ENCODE results near the gene KCNJ5. TPM values are rescaled to one million over a fixed set of nuclear protein-coding genes. Genes with fewer than 3 reads are reported as not detected.

KCNJ5 gene
- total RNA-seq, 2 donors from 2014 or later, result 0.60 to 1.1 TPM

GRCh38 chr11:128939591-128939990, 48.4 kb downstream of the KCNJ5 start:
- H3K9ac ChIP-seq (ENCODE audit: extremely low read depth, low read length, poor library complexity, severe bottlenecking), result no peak overlapping the region
- WGBS, 2 experiments (ENCODE audit: insufficient coverage in 1 of 2, insufficient read length in 1 of 2), result 89 to 91% methylated on average over 10 to 11 of the region's 11 CpGs
- no peaks in the 10 kb centered on the region for H3K36me3 ChIP-seq (ENCODE audit: control insufficient read depth, insufficient read depth, low read length)
- H3K27ac Mint-ChIP-seq, result no peak overlapping the region
- DNase-seq, result no peak
- TF ChIP-seq CTCF (conservative IDR thresholded peaks at IDR 0.05), result no peak
- peaks cover 9% of the 10 kb centered on the region for H3K27me3 Mint-ChIP-seq (ENCODE audit: insufficient read depth)
- no peaks in the 10 kb centered on the region for H3K9me3 ChIP-seq (ENCODE audit: control insufficient read depth, low read length)
- H3K4me1 ChIP-seq (ENCODE audit: control insufficient read depth, insufficient read depth, low read length), result no peaks in the 10 kb centered on the region
- H3K27ac ChIP-seq (ENCODE audit: low read depth, low read length), result no peak overlapping the region
- no peaks in the 10 kb centered on the region for H3K9me3 Mint-ChIP-seq
- H3K4me3 Mint-ChIP-seq, result no peak overlapping the region
- H3K36me3 Mint-ChIP-seq (ENCODE audit: low read depth), result no peaks in the 10 kb centered on the region
- H3K4me3 ChIP-seq (ENCODE audit: low read length), result no peak overlapping the region
- H3K4me1 Mint-ChIP-seq, result peaks cover 2% of the 10 kb centered on the region
- H3K27me3 ChIP-seq (ENCODE audit: control insufficient read depth, insufficient read depth, low read length, poor library complexity, severe bottlenecking), result no peaks in the 10 kb centered on the region

GRCh38 chr11:128940156-128940555, 49.0 kb downstream of the KCNJ5 start:
- peaks cover 2% of the 10 kb centered on the region for H3K4me1 Mint-ChIP-seq
- Histone ChIP-seq H3K27ac (ENCODE audit: low read depth, low read length) (no peak overlapping the region), H3K36me3 (ENCODE audit: control insufficient read depth, insufficient read depth, low read length) (no peaks in the 10 kb centered on the region), H3K4me1 (ENCODE audit: control insufficient read depth, insufficient read depth, low read length) (no peaks in the 10 kb centered on the region), H3K9ac (ENCODE audit: extremely low read depth, low read length, poor library complexity, severe bottlenecking) (no peak overlapping the region), H3K4me3 (ENCODE audit: low read length) (no peak overlapping the region), H3K27me3 (ENCODE audit: control insufficient read depth, insufficient read depth, low read length, poor library complexity, severe bottlenecking) (no peaks in the 10 kb centered on the region), H3K9me3 (ENCODE audit: control insufficient read depth, low read length) (no peaks in the 10 kb centered on the region)
- WGBS, 2 experiments (ENCODE audit: insufficient coverage in 1 of 2, insufficient read length in 1 of 2), result 68 to 84% methylated on average over 3 to 5 of the region's 5 CpGs
- peaks cover 9% of the 10 kb centered on the region for H3K27me3 Mint-ChIP-seq (ENCODE audit: insufficient read depth)
- H3K9me3 Mint-ChIP-seq, result no peaks in the 10 kb centered on the region
- DNase-seq, result no peak
- H3K36me3 Mint-ChIP-seq (ENCODE audit: low read depth), result no peaks in the 10 kb centered on the region
- no peak for TF ChIP-seq CTCF (conservative IDR thresholded peaks at IDR 0.05)
- no peak overlapping the region for H3K27ac Mint-ChIP-seq
- no peak overlapping the region for H3K4me3 Mint-ChIP-seq

- no peak overlapping the region for H3K4me3 ChIP-seq (ENCODE audit: low read length)
- no peak overlapping the region for H3K4me3 Mint-ChIP-seq
- peaks cover 9% of the 10 kb centered on the region for H3K27me3 Mint-ChIP-seq (ENCODE audit: insufficient read depth)
- H3K9me3 ChIP-seq (ENCODE audit: control insufficient read depth, low read length), result no peaks in the 10 kb centered on the region
- H3K36me3 Mint-ChIP-seq (ENCODE audit: low read depth), result no peaks in the 10 kb centered on the region
- H3K27ac ChIP-seq (ENCODE audit: low read depth, low read length), result no peak overlapping the region
- no peaks in the 10 kb centered on the region for H3K36me3 ChIP-seq (ENCODE audit: control insufficient read depth, insufficient read depth, low read length)
- no peak overlapping the region for H3K27ac Mint-ChIP-seq
- no peak overlapping the region for H3K9ac ChIP-seq (ENCODE audit: extremely low read depth, low read length, poor library complexity, severe bottlenecking)
- H3K4me1 Mint-ChIP-seq, result peaks cover 2% of the 10 kb centered on the region
- H3K9me3 Mint-ChIP-seq, result no peaks in the 10 kb centered on the region
- no peaks in the 10 kb centered on the region for H3K27me3 ChIP-seq (ENCODE audit: control insufficient read depth, insufficient read depth, low read length, poor library complexity, severe bottlenecking)
- WGBS, 2 experiments (ENCODE audit: insufficient coverage in 1 of 2, insufficient read length in 1 of 2), result 90 to 91% methylated on average over 2 to 15 of the region's 15 CpGs
- DNase-seq, result no peak
- TF ChIP-seq CTCF (conservative IDR thresholded peaks at IDR 0.05), result no peak
- no peaks in the 10 kb centered on the region for H3K4me1 ChIP-seq (ENCODE audit: control insufficient read depth, insufficient read depth, low read length)
Observed at GRCh38 chr11:128940603-128941002, 49.4 kb downstream of the KCNJ5 start.
